GM04504 (cell line): ENCODE measurements around the gene GRHL1.

Experiments used
- DNase-seq: peaks from one replicate; pipeline ENCODE4 v3.0.0-alpha.2; 2012; ENCODE audit warnings: low read depth

GRHL1 gene

DNA sequence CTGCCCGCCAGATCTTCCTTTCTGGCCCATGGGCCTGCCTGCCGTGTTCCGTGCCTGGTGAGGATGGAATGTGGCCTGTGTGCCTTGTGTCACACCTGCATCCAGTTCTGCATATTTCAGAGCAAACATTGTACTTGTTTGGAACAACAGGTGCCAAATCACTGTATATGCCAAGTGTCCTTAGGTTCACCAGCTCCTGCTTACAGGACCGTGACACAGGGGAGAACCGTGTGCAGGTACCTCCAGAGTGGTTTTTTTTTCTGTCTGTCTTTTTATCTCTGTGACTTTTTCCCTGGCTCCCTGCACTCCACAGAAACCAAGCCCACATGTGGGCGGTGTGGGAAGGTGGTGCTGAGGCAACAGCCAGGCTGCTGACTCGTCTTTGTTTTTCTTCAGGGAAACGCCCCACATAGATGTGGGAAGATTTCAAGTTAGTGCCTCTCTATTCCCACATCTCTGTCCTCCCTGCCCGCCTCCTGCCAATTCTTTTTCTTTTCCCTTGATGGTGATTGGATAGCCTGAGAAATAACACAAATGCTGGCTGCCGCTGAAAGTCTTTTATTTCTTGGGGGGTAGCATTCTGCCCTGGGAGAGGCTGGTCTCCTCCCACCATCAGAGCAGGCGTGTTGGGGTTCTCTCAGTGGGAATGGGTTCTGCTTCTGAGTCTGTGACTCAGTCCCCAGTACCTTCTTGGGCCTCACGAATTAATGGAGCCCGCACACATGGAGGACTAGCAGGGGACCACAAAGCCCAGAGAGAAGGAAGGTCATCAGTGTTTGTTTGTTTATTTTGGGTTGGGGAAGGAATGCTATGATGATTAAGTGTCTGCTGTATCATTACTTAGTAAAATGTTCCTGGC lies 21.4 kb downstream of the GRHL1 start:
- DNase-seq, result no peak

DNA sequence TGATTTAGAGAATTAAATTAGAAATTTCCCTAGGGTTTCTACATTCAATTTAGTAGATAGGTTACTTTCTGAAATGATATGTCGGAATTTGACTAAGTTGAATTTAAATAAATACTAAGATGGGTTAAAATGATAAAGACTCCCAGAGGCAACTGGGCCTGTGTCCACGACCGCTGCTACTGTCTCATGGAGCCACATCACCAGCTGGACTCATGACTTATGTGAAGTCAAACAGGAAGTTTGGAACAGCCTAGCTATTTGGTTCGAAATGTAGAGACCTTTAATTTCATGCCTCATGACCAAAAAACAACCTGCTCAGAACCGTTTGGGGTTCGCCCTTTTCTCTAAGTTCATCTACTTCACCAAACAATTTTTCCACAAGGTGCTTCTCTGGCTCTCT lies 22.2 kb downstream of the GRHL1 start:
- no peak for DNase-seq

DNA sequence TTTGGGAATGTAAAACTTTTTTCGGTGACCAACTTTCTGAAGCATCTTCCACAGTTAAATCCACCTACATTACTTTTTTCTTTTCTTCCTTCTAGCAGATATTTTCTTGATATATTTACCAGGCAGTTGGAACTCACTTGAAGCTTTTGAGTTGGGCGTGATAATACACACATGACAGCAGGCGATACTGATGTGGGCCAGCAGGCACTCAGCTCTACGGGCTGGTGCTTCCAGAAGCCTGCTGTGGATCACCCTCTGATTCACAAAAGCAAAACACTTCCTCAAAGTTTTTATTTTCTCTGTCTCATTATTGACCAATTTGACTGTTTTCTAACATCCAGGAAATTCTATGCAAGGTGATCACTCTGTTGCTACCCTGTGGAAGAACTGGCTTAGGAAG lies 22.9 kb downstream of the GRHL1 start:
- no peak for DNase-seq

DNA sequence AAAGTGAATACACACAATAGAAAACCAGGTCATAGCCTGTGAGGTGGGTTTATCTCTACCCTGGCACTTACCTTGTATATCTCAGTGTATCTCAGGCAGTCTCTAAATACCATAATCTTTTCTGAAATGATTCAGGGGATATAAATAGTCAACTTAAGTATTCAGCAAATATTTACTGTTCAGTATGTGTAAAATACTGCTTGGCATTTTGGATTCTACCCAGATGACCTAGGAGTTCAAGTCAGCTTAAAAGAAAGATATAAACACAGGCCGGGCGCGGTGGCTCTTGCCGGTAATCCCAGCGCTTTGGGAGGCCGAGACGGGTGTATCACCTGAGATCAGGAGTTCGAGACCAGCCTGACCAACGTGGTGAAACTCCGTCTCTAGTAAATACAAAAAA lies 23.8 kb downstream of the GRHL1 start:
- no peak for DNase-seq

DNA sequence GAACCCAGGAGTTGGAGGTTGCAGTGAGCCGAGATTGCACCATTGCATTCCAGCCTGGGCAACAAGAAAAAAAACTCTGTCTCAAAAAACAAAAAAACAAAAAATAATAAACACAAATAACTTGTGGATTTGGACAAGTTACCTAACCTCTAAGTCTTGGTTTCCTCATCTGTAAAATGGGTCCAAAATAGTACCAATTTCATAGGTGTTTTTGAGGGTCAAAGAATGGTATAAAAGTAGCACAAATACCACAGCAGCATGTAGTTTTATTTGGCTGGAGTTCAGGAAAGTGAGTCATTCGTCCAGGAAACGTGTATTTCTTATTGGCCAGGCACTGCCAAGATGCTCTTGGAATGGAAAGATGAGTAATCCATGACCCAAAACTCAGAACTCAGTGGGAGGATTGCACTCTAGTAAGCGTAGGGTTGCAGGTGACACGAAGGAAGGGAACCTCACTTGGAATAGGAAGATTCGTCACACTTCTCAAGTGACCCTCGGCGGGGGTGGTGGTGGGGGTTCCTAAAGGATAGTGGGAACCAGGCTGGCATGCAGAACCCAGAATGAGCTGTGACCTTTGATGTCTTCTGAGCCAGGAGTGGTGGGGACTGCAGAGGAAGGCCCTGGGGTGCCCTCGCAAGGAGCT lies 24.4 kb downstream of the GRHL1 start:
- peak; percentile 87 for DNase-seq

DNA sequence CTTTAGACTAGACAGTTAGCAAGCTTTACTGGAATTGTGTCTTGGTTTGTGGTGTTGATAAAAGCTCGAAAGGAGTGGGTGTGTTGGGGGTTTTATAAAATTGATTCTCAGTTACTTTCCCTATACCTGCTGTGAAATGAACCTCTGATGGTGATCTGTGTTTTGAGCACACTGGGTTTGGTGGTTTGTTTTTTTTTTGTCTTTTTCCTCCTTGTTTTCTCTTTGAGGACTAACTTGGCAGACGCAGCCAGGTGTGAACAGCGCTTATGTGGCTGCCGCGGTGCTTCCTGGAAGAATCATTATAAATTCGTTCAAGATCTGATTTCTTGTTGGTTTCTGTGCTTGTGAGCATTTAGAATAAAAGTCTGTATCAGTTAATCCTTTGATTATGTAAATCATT lies 28.5 kb downstream of the GRHL1 start:
- DNase-seq, result no peak

DNA sequence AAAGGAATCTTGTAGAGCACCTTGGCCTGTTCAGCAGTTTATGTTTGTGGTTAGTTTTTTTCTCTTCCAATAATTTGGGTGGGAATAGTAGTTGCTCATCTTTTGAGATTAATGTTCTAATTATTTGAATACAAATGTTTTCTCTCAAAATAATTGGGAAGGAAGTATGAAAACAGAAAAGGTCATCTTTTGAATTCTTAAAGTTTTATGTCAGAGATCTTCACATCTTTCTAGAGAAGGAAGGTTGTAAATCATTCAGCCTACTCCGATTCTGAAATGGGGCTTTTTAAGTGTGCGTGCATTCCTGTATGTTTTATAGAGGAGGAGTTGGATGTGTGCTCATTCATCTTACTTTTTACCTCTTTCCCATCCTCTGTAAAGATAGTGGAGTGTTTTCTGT lies 29.0 kb downstream of the GRHL1 start:
- DNase-seq, result no peak

DNA sequence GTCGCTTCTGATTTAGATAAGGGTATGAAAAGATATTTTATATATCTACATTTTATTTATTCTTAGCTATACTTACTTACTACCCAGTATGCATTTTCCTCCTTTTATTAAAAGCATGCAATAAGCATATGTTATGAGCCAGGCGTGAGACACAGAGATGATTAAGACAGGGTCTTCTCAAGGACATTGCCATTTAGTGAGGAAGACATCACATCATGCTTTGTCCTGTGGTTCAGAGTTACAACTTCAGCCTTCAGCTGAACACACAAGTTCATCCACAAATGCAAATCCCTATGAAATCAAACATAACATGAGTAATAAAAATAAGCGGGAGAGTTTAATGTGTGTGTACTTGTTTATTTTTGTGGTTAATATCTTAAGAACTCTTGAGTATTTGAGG lies 30.2 kb downstream of the GRHL1 start:
- DNase-seq, result no peak

DNA sequence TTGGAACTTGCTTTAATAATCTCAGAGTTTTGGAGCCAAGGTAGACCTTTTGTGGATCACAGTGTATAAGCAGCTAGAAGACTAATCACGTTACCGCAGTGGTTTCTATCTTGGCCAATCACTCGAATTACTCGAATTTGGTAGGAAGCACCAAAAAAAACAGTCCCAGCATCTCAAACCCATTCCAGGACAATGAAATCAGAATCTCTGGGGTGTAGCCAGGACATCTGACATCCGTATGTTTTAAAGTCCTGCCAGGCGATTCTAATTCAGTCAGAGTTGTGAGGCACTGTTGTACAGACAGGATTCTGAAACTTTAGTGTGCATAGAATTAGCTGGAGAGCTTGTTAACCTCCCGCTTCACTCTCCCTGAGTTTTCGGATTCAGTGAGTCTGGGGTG lies 30.8 kb downstream of the GRHL1 start:
- peak; percentile 90 for DNase-seq

DNA sequence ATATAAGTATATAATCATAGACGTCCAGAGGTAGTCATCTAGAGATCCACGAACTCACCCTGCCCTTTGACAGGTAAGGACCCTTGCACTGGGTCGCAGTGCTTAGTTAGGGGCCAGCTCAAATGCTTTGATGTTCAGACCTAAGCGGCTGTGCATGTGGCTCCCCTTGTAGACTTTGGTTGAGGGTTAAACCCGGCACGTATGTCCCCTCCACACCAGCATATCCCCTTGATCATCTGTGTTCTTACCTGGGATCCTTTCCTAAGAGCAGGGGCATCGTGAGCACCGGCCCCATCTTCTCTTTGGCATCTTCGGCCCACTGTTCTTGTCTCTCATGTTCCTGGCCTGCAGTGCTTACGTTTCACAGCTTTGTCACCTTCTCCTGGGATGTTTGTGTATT lies 31.4 kb downstream of the GRHL1 start:
- DNase-seq, result no peak

DNA sequence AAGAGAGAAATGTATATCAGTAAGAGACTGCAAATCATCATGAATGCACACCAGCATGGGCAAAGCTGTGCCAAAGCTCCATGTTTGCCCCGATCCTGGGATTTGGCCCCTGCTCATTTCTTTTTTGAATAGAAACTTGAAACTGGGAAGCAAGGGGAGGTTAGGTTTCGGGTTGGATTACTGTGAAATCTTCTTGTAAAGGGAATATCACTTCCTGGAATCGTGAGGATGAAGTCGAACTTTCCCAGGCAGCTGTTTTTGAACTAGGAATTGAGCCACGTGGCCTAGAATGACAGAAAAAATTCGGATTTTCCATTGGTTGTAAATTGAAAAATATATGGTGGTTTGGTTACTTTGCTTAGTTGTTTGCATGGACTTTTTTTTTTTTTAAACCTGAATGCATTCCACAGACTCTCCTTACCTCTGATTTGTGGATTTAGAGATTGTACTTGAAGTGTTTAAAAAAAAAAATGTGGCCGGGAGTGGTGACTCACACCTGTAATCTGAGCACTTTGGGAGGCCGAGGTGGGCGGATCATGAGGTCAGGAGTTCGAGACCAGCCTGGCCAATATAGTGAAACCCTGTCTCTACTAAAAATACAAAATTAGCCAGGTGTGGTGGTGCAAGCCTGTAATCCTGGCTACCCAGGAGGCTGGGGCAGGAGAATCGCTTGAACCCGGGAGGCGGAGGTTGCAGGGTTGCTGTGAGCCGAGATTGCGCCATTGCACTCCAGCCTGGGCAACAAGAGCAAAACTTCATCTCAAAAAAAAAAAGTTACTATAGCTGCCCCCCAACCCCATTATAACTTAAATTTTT lies 32.1 kb downstream of the GRHL1 start:
- no peak for DNase-seq

DNA sequence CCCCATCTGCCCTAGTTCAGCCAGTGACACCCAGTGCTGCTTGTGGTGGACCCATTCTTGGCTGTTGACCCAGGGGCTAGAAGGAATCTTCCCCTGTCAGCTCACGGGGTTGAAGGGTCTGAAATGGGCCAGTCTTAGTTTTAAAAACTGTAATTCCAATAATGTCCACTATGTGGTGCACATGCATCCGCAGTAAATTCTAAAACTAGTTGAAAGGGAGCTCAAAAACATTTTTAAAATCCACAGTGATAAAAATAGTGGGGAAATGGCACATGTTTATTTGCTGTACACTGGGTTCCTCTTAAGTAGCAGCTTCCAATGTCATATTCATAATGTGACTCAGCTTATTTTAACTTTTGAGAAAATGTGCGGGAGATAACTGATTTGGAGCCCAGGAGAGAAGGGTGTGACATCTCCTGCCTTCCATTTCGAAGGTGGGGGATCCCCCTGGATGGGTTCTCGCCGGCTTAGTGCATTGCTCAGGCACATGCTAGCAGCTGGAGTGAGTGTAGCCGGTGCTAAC lies 32.8 kb downstream of the GRHL1 start:
- DNase-seq, result no peak

DNA sequence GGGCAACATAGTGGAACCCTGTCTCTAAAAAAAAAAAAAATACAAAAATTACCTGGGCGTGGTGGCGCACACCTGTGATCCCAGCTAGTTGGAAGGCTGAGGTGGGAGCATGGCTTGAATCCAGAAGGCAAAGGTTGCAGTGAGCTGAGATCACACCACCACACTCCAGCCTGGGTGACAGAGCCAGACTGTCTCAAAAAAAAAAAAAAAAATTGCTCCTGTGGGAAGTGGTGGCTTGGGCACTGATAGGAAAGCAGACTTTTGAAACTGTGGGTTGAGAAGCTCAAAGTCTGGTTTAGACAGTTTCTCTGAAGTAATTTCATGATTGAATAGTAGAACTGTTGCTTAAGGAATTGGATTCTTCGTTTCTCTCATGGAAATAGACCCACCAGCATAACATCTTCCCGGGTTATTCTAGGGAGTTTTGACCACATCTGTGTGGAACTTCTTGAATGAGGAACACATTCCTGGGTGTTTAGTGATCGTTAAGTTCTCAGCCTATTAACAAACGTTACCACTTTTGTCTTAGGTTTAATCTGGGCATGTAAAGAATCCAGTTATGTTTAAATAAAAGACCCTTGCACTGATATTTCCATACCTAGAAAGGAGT lies 33.5 kb downstream of the GRHL1 start:
- DNase-seq, result peak; percentile 56

DNA sequence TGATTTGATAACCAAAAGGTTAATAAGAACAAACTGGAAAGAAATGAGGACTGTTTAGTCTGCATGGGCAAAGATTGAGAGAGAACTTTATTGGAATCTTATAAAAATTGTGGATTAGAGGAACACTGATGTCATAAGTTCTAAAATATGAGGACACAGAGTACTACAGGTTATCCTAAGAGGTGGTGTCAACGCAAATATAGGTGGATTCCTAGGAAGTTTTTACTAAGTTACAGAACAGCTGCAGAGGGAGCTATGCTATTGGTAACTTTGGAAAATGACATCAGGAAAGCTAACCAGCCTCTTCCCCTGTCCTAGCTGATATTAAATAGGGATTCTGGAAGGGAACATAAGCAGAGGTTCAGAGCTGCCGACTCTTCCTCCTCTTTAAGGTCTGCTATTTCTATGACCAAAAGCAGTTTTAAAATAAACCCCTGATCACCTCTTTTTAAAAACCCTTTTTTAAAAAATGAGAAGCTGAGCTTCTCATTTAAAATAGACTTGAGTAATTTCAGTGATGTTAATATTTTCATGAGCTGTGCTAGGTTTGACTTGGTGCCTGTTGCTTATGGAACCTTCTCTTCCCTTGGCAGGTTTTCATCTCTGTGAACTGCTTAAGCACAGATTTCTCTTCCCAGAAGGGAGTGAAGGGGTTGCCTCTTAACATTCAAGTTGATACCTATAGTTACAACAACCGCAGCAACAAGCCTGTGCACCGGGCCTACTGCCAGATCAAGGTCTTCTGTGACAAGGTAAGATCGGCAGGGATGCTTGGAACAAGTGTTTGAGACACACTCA lies 34.2 kb downstream of the GRHL1 start:
- no peak for DNase-seq

DNA sequence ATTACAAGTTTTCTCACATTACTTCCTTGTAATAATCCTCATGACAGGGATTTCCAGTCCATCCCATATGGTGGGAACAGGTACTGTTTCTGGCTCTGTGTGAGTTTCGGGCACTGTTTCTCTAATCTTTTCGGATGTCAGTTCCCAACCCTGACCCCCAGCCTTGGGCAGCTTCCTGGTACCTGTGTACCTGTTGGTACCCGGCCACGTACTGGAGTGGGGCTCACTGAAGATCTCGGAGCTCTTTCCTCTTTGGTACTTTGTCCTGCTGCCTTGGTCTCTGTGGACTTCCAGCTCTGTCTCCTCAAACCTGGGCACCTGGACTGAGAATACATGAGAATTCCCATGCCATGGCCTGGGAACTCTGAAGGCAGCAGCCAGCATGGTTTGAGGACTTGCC lies 36.8 kb downstream of the GRHL1 start:
- no peak for DNase-seq

DNA sequence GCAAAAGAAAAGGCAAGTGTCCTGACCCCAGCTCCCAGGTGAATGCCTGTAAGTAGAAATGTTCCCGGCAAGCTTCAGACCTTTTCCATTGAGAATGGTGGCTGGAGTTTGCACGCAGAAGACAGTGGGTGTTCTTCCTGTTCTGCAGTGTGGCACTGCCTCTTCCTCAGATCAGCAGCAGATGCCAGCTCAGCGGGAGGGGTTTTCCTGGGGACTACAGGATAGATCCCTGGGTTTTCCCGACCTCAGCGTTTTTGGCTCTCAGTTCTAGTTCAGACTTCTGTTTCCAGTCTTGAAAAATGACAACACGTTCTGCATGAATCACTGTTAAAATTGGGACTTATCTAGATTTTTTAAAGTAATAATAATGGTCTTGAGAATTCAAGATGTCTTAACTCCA lies 39.2 kb downstream of the GRHL1 start:
- no peak for DNase-seq

DNA sequence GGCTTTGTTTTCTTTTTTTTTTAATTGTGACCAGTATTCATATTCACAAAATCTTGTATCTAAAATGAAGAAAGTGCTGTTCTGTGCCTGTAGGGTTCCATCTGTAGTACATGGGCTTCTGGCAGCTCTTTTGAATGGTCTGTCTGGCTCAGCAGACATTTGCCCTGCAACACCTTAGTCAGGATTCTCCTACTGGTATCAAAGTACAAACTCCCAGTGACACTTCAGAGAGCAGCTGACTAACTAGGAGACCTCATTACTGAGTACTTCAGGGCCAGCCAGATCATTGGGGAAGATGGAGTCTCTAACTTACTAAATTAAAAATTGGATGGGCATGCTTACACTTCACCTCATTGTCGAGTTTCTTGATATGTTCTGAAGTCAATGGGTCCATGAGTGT lies 39.7 kb downstream of the GRHL1 start:
- DNase-seq, result no peak

DNA sequence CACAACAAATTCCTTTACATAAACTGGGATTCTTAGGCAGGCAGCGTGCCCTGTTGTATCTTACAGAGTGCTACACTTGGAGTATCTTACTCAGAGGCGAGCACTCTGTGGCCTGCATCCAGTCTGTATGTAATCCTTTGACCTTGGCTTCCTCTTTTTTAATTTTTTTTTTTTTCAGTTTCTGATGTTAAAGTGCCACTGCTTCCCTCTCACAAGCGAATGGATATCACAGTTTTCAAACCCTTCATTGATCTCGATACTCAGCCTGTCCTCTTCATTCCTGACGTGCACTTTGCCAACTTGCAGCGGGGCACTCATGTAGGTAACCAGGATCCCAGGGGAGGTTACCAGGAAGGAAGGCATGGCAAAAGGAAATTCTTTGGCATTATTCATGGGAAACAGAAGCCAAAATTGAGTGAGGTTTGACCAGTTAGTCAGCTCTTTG lies 40.4 kb downstream of the GRHL1 start:
- no peak for DNase-seq

DNA sequence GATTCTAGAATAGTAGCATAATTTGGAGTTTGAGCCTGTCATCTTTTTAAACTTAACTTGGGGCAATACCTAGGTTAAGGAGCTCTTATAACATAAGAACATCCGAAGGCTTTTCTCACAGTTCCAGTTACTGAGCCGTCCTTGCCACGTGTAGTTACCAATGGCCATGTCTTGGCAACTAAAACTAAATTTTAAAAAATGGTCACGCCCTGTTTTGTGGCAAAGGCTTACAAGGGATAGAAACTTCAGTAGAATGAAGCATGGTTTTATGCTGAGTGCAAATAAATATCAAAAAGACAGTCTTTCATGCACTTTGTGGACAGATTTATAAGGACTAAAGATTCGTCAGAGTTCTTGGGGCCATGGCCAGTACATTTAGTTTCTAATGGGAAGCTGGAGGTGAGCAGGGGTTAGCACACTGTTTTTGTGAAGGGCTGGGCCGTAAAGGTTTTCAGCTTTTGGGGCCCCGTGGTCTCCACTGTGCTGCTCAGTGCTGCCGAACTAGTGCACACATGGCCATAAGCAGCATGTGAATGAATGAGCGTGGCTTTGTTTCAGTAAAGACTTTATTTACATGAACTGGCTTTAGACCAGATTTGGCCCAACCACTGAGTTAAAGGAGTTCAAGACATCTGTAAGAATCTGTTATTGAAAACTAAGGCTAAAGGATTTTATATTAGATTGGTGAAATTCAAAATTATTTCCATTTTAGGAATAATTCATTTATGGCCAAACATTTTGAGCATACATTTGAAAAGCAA lies 41.1 kb downstream of the GRHL1 start:
- DNase-seq, result no peak

DNA sequence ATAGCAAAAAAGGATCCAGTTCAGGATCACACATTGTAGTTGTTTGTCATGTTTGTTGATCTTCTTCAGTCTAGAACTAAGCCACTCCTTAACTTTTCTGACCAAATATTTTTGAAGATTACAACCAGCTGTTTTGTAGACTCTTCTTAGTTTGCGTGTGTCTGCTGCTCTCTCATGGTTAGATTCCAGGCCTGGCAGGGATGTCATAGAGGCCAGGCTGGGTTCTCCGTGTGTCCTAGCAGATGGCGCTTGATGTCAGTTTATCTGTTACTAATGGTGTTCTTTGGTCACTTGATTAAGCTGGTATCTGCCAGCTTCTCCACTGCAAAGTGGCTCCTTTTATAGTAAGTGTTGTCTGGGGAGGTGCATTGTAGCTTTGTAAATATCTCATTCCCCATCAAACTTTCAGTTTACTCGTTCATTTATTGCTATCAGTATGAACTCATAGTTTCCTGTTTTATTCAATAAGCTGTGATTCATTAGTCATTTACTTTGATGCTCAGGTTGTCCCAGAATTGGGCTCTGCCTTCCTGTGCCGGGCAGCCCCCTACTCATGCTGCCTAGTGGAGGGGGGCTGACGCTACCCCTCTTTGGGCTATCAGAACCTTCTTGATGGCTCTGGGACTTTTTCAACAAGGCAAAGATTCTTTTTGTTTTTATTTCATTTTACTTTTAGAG lies 42.1 kb downstream of the GRHL1 start:
- DNase-seq, result peak; percentile 62
